Ishikawa (cell line): ENCODE results near the gene USP16.
A peak's percentile ranks its signal among the peaks of the same experiment; 100 is the strongest.

Experiments
- CEBPB ChIP-seq: IDR thresholded peaks from 2 replicates; pipeline ENCODE4 v1.6.1; 2012
- CREB1 ChIP-seq: IDR thresholded peaks from 2 replicates; pipeline ENCODE4 v1.6.1; 2012; ENCODE audit warnings: low read depth
- EGR1 ChIP-seq: IDR thresholded peaks from 2 replicates; pipeline ENCODE4 v1.6.1; 2012
- EP300 ChIP-seq: IDR thresholded peaks from 2 replicates; pipeline ENCODE4 v1.6.1; 2012; ENCODE audit warnings: borderline replicate concordance
- FOXM1 ChIP-seq: IDR thresholded peaks from 2 replicates; pipeline ENCODE4 v1.6.1; 2012; ENCODE audit warnings: low read depth, borderline replicate concordance
- NFIC ChIP-seq: IDR thresholded peaks from 2 replicates; pipeline ENCODE4 v1.6.1; 2012
- RAD21 ChIP-seq: IDR thresholded peaks from 2 replicates; pipeline ENCODE4 v1.6.1; 2012; ENCODE audit warnings: low read depth
- REST ChIP-seq: IDR thresholded peaks from 2 replicates; pipeline ENCODE4 v1.6.1; 2012; ENCODE audit warnings: low read depth, mild to moderate bottlenecking
- TAF1 ChIP-seq: IDR thresholded peaks from 2 replicates; pipeline ENCODE4 v1.6.1; 2012; ENCODE audit warnings: low read depth, mild to moderate bottlenecking
- TCF12 ChIP-seq: IDR thresholded peaks from 2 replicates; pipeline ENCODE4 v1.6.1; 2012; ENCODE audit warnings: low read depth
- TEAD4 ChIP-seq: IDR thresholded peaks from 2 replicates; pipeline ENCODE4 v1.6.1; 2012
- YY1 ChIP-seq: IDR thresholded peaks from 2 replicates; pipeline ENCODE4 v1.6.1; 2012; ENCODE audit warnings: low read depth
- ZBTB7A ChIP-seq: IDR thresholded peaks from 2 replicates; pipeline ENCODE4 v1.6.1; 2012; ENCODE audit warnings: low read depth
- TF ChIP-seq, protein P1 (sequence below): IDR thresholded peaks from 2 replicates; pipeline ENCODE4 v1.6.1; 2012
- TF ChIP-seq, protein P2 (sequence below): IDR thresholded peaks from 2 replicates; pipeline ENCODE4 v1.6.1; 2012

The USP16 gene

GRCh38 chr21:29024474-29025327 lies at the start of gene USP16:
USP16 (plus strand) TSS chr21:29024668; CDS start chr21:29027914, 3,246 bp downstream.
- TF ChIP-seq EP300 (0 out of 2 replicates have a peak, but pooled peaks have one; percentile 31), YY1 (0 out of 2 replicates have a peak, but pooled peaks have one; percentile 9), NFIC (no peak), TEAD4 (no peak), TCF12 (peak; percentile 46), REST (no peak), TAF1 (peak; percentile 59), EGR1 (peak; percentile 52; the same call in 1 of the 2 replicates), CEBPB (no peak), RAD21 (no peak), FOXM1 (0 out of 2 replicates have a peak, but pooled peaks have one; percentile 28), ZBTB7A (no peak), CREB1 (peak; percentile 89)
- TF ChIP-seq, protein P1, sequence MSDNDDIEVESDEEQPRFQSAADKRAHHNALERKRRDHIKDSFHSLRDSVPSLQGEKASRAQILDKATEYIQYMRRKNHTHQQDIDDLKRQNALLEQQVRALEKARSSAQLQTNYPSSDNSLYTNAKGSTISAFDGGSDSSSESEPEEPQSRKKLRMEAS: peak; percentile 73
- TF ChIP-seq, protein P2, sequence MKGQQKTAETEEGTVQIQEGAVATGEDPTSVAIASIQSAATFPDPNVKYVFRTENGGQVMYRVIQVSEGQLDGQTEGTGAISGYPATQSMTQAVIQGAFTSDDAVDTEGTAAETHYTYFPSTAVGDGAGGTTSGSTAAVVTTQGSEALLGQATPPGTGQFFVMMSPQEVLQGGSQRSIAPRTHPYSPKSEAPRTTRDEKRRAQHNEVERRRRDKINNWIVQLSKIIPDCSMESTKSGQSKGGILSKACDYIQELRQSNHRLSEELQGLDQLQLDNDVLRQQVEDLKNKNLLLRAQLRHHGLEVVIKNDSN: peak; percentile 50

- TF ChIP-seq YY1: no peak
- no peak for TF ChIP-seq CEBPB
- no peak for TF ChIP-seq CREB1
- TF ChIP-seq TEAD4: no peak
- TF ChIP-seq EGR1: no peak
- no peak for TF ChIP-seq REST
- TF ChIP-seq ZBTB7A: no peak
- no peak for TF ChIP-seq EP300
- TF ChIP-seq, protein P2: no peak
- TF ChIP-seq RAD21: no peak
- TF ChIP-seq TCF12: no peak
- no peak for TF ChIP-seq FOXM1
- no peak for TF ChIP-seq TAF1
- no peak for TF ChIP-seq NFIC
- TF ChIP-seq, protein P1: no peak
These were observed 49.1 kb upstream of the USP16 start for GRCh38 chr21:28975397-28975796.

DNA sequence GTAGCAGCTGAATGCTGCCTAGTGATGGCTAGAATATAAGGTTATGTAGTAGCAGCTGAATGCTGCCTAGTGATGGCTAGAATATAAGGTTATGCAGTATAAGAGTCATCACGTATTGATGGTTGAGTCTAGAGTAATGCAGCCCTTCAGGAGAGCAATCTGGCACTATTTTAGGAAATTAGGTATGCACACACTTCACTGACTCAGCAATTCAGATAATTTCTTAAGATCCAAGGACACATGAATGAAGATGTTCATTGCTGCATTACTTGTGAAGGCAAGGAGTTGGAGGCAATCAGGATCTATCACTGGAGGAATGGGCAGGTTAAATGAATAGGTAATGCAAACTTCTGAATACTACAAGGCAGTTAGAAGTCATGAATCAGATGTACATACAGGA lies 45.4 kb upstream of the USP16 start:
- TF ChIP-seq CEBPB (no peak), ZBTB7A (no peak), RAD21 (no peak), TEAD4 (no peak), FOXM1 (no peak), REST (no peak), NFIC (no peak), CREB1 (no peak), EP300 (no peak)
- TF ChIP-seq, protein P2: no peak
- TF ChIP-seq, protein P1: no peak
